HL-60 (cell line): ENCODE data around the gene PARD3.

ENCODE experiments used
- POLR2AphosphoS5 ChIP-seq: IDR thresholded peaks from 2 replicates; pipeline ENCODE4 v1.6.1; 2012; ENCODE audit warnings: low read depth
- TF ChIP-seq, protein P1 (sequence below): IDR thresholded peaks from one replicate; pipeline ENCODE4 v1.5.1; 2011; ENCODE audit warnings: low read length, control low read depth, inconsistent platforms; ENCODE audit not compliant: insufficient read depth
- TF ChIP-seq, protein P2 (sequence below): IDR thresholded peaks from 2 replicates; pipeline ENCODE4 v1.6.1; 2012; ENCODE audit warnings: low read depth; ENCODE audit not compliant: insufficient replicate concordance

DNA sequence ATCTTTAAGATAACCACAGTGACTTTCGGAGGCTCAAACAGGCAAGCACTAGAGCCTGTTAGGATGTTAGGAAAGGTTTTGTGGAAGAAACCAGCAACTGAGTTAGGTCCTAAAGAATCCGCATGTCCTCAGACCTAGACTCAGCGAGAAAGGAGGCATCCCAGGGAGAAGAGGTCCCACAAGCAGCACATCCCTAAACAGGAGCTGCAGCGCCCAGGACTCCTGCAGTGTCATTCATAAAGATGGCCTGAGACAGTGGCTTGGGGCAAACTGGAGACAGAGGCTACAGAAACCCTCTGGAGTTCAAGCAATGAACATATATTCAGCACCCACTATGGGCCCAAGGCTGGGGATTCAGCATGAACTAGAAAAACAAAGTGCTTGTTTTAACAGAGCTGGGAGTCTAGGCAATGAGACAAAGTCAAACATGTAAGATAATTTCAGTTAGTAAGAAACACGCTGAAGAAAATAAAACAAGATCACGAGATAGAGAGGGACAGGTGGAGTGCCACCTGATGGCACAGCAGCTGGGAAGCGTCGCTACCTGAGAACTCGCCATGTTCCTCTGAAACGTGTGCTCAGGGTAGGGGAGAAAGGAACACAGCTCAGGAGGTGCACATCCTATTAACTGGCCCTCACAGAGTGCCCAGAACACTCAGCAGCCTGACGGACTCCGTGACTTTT is 48.1 kb downstream of the PARD3 start:
- TF ChIP-seq, protein P1, sequence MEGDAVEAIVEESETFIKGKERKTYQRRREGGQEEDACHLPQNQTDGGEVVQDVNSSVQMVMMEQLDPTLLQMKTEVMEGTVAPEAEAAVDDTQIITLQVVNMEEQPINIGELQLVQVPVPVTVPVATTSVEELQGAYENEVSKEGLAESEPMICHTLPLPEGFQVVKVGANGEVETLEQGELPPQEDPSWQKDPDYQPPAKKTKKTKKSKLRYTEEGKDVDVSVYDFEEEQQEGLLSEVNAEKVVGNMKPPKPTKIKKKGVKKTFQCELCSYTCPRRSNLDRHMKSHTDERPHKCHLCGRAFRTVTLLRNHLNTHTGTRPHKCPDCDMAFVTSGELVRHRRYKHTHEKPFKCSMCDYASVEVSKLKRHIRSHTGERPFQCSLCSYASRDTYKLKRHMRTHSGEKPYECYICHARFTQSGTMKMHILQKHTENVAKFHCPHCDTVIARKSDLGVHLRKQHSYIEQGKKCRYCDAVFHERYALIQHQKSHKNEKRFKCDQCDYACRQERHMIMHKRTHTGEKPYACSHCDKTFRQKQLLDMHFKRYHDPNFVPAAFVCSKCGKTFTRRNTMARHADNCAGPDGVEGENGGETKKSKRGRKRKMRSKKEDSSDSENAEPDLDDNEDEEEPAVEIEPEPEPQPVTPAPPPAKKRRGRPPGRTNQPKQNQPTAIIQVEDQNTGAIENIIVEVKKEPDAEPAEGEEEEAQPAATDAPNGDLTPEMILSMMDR, result no peak
- TF ChIP-seq POLR2AphosphoS5, result no peak
- TF ChIP-seq, protein P2, sequence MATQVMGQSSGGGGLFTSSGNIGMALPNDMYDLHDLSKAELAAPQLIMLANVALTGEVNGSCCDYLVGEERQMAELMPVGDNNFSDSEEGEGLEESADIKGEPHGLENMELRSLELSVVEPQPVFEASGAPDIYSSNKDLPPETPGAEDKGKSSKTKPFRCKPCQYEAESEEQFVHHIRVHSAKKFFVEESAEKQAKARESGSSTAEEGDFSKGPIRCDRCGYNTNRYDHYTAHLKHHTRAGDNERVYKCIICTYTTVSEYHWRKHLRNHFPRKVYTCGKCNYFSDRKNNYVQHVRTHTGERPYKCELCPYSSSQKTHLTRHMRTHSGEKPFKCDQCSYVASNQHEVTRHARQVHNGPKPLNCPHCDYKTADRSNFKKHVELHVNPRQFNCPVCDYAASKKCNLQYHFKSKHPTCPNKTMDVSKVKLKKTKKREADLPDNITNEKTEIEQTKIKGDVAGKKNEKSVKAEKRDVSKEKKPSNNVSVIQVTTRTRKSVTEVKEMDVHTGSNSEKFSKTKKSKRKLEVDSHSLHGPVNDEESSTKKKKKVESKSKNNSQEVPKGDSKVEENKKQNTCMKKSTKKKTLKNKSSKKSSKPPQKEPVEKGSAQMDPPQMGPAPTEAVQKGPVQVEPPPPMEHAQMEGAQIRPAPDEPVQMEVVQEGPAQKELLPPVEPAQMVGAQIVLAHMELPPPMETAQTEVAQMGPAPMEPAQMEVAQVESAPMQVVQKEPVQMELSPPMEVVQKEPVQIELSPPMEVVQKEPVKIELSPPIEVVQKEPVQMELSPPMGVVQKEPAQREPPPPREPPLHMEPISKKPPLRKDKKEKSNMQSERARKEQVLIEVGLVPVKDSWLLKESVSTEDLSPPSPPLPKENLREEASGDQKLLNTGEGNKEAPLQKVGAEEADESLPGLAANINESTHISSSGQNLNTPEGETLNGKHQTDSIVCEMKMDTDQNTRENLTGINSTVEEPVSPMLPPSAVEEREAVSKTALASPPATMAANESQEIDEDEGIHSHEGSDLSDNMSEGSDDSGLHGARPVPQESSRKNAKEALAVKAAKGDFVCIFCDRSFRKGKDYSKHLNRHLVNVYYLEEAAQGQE, result no peak
